H1 (cell line): Measurements from ENCODE around the gene CWC27.

Source experiments
- CTCF ChIP-seq, 3 experiments: IDR thresholded peaks; 1 replicate in 2 of 3; 2 replicates in 1 of 3; pipeline versions ENCODE4 v1.5.1 to v1.6.1; 2011; ENCODE audit warnings: low read length in 3 of 3, mild to moderate bottlenecking in 3 of 3, inconsistent platforms in 2 of 3, low read depth in 1 of 3, moderate library complexity in 1 of 3; ENCODE audit not compliant: insufficient read depth in 1 of 3; ENCODE audit errors: control extremely low read depth in 1 of 3
- KDM4A ChIP-seq: IDR thresholded peaks from one replicate; pipeline ENCODE4 v1.7.1; 2012; ENCODE audit warnings: low read depth, mild to moderate bottlenecking, moderate library complexity, low read length, inconsistent platforms; ENCODE audit not compliant: severe bottlenecking
- NRF1 ChIP-seq: IDR thresholded peaks from 2 replicates; pipeline ENCODE4 v1.6.1; 2011; ENCODE audit warnings: mild to moderate bottlenecking, low read depth, low read length, improper control_type of control experiment
- POLR2A ChIP-seq, 2 experiments: IDR thresholded peaks; 1 replicate in 1 of 2; 2 replicates in 1 of 2; pipeline ENCODE4 v1.6.1; 2011; ENCODE audit warnings: low read depth in 2 of 2, low read length in 2 of 2, mild to moderate bottlenecking in 2 of 2; ENCODE audit errors: control extremely low read depth in 1 of 2
- RAD21 ChIP-seq, 2 experiments: IDR thresholded peaks in 1 of 2; conservative IDR thresholded peaks in 1 of 2; 2 replicates each; pipeline ENCODE4 v1.6.1; 2011; ENCODE audit warnings: low read depth in 2 of 2, low read length in 2 of 2, improper control_type of control experiment in 1 of 2, inconsistent platforms in 1 of 2, mild to moderate bottlenecking in 1 of 2, moderate library complexity in 1 of 2
- RFX5 ChIP-seq: IDR thresholded peaks from 2 replicates; pipeline ENCODE4 v1.6.1; 2011; ENCODE audit warnings: low read depth, low read length, improper control_type of control experiment, borderline replicate concordance
- SRF ChIP-seq: IDR thresholded peaks from 2 replicates; pipeline ENCODE4 v1.6.1; 2011; ENCODE audit warnings: mild to moderate bottlenecking, low read depth, low read length, moderate library complexity
- TAF1 ChIP-seq: IDR thresholded peaks from 2 replicates; pipeline ENCODE4 v1.6.1; 2011; ENCODE audit warnings: mild to moderate bottlenecking, low read depth, low read length
- ZNF274 ChIP-seq: IDR thresholded peaks from 2 replicates; pipeline ENCODE4 v1.7.0; 2012; ENCODE audit warnings: low read length, borderline replicate concordance; ENCODE audit errors: extremely low read depth

GRCh38 chr5:64792469-64792868 is 23.7 kb downstream of the CWC27 start:
- no peak for TF ChIP-seq RFX5
- TF ChIP-seq CTCF (IDR thresholded peaks at IDR 0.05; ENCODE audit: control extremely low read depth in 1 of 3, insufficient read depth in 1 of 3, low read depth in 1 of 3, low read length in 3 of 3), result no peak
- TF ChIP-seq ZNF274, result no peak
- TF ChIP-seq SRF, result no peak
- TF ChIP-seq NRF1, result no peak
- no peak for TF ChIP-seq RAD21 (IDR thresholded peaks at IDR 0.05 in 1 of 2, conservative IDR thresholded peaks at IDR 0.05 in 1 of 2; ENCODE audit: low read depth in 2 of 2, low read length in 2 of 2)
- no peak for TF ChIP-seq KDM4A
- no peak for TF ChIP-seq TAF1
- no peak for TF ChIP-seq POLR2A (IDR thresholded peaks at IDR 0.05; ENCODE audit: control extremely low read depth in 1 of 2, low read depth in 2 of 2, low read length in 2 of 2)
